ENCODE data around the gene ITM2B.
"Not testable (repeated sequence)": the region's sequence is repeated elsewhere in the genome, so short reads cannot be mapped to it uniquely, and the experiment has no call there.

ITM2B gene

GRCh38 chr13:48235341-48236135 is 2.5 kb downstream of the ITM2B start:
- no peaks in the 10 kb centered on the region for H4K20me1 ChIP-seq (ENCODE audit: low read depth, low read length)
- H3K4me2 ChIP-seq (ENCODE audit: low read depth, low read length, poor library complexity, severe bottlenecking): peak overlapping the region; percentile 62
- no peak overlapping the region for H3K9ac ChIP-seq (ENCODE audit: low read length)
- H3K4me3 ChIP-seq (ENCODE audit: insufficient read depth, low read length, poor library complexity, severe bottlenecking): no peak overlapping the region
- no peaks in the 10 kb centered on the region for H3K9me2 ChIP-seq (replicated peaks; ENCODE audit: insufficient read depth, low read length)
- H3K27ac ChIP-seq (ENCODE audit: low read depth, low read length): no peak overlapping the region
- H3K9me3 ChIP-seq (ENCODE audit: insufficient read depth, low read length): no peaks in the 10 kb centered on the region
- no peaks in the 10 kb centered on the region for H3K27me3 ChIP-seq (ENCODE audit: low read length)
- no peaks in the 10 kb centered on the region for H3K79me2 ChIP-seq (ENCODE audit: insufficient read depth, low read length)
- H2AFZ ChIP-seq (ENCODE audit: low read depth, low read length, severe bottlenecking): no peak overlapping the region
- H3F3A ChIP-seq (ENCODE audit: insufficient read depth): peaks cover 6% of the 10 kb centered on the region; the same call in 1 of the 2 replicates
- TF ChIP-seq CTCF (IDR thresholded peaks at IDR 0.05; ENCODE audit: insufficient read depth, low read length, poor library complexity, severe bottlenecking) (no peak), EZH2phosphoT487 (conservative IDR thresholded peaks at IDR 0.05; ENCODE audit: low read length) (no peak)
- H3K36me3 ChIP-seq (ENCODE audit: low read length): no peaks in the 10 kb centered on the region

- Histone ChIP-seq H3K4me2 (ENCODE audit: low read depth, low read length, poor library complexity, severe bottlenecking) (no peak overlapping the region), H3K36me3 (ENCODE audit: low read length) (no peaks in the 10 kb centered on the region), H3K79me2 (ENCODE audit: insufficient read depth, low read length) (no peaks in the 10 kb centered on the region), H4K20me1 (ENCODE audit: low read depth, low read length) (no peaks in the 10 kb centered on the region), H3K27me3 (ENCODE audit: low read length) (no peaks in the 10 kb centered on the region), H3K27ac (ENCODE audit: low read depth, low read length) (no peak overlapping the region), H2AFZ (ENCODE audit: low read depth, low read length, severe bottlenecking) (no peak overlapping the region), H3K9ac (ENCODE audit: low read length) (no peak overlapping the region), H3K9me2 (replicated peaks; ENCODE audit: insufficient read depth, low read length) (no peaks in the 10 kb centered on the region), H3K4me3 (ENCODE audit: insufficient read depth, low read length, poor library complexity, severe bottlenecking) (no peak overlapping the region), H3F3A (ENCODE audit: insufficient read depth) (peaks cover 6% of the 10 kb centered on the region; the same call in 1 of the 2 replicates), H3K9me3 (ENCODE audit: insufficient read depth, low read length) (no peaks in the 10 kb centered on the region)
- TF ChIP-seq CTCF (IDR thresholded peaks at IDR 0.05; ENCODE audit: insufficient read depth, low read length, poor library complexity, severe bottlenecking) (no peak), EZH2phosphoT487 (conservative IDR thresholded peaks at IDR 0.05; ENCODE audit: low read length) (no peak)
These were observed 3.7 kb downstream of the ITM2B start for GRCh38 chr13:48236528-48237353.

- not testable (repeated sequence) for H2AFZ ChIP-seq (ENCODE audit: low read depth, low read length, severe bottlenecking); H3K9me3 ChIP-seq (ENCODE audit: insufficient read depth, low read length); H3K27me3 ChIP-seq (ENCODE audit: low read length); H3K79me2 ChIP-seq (ENCODE audit: insufficient read depth, low read length); H3K4me3 ChIP-seq (ENCODE audit: insufficient read depth, low read length, poor library complexity, severe bottlenecking); H3K9me2 ChIP-seq (replicated peaks; ENCODE audit: insufficient read depth, low read length); H3K4me2 ChIP-seq (ENCODE audit: low read depth, low read length, poor library complexity, severe bottlenecking); H3K27ac ChIP-seq (ENCODE audit: low read depth, low read length); H3K36me3 ChIP-seq (ENCODE audit: low read length); H4K20me1 ChIP-seq (ENCODE audit: low read depth, low read length); H3K9ac ChIP-seq (ENCODE audit: low read length)
- H3F3A ChIP-seq (ENCODE audit: insufficient read depth): peaks cover 10% of the 10 kb centered on the region; the same call in 1 of the 2 replicates
These were observed 6.4 kb downstream of the ITM2B start for GRCh38 chr13:48239369-48239768.

Measured in SU-DHL-6 (cell line).